SU-DHL-6 (cell line): Measurements from ENCODE around the gene ZNF30.
"Not testable (repeated sequence)": the region's sequence is repeated elsewhere in the genome, so short reads cannot be mapped to it uniquely, and the experiment has no call there.

Experiments
- H2AFZ ChIP-seq: fragments of 200-600 bp; sonication (generic); 2 replicates; pipeline ENCODE4 v1.6.1; 2014; ENCODE audit warnings: low read depth, mild to moderate bottlenecking, moderate library complexity, mixed read lengths, antibody characterized with exemption, low read length; ENCODE audit not compliant: severe bottlenecking
- H3F3A ChIP-seq: fragments of 200-600 bp; shearing (Covaris generic); 2 replicates; pipeline ENCODE4 v1.6.0; 2016; ENCODE audit warnings: antibody characterized with exemption, mild to moderate bottlenecking; ENCODE audit not compliant: insufficient read depth
- H3K27ac ChIP-seq: fragments of 200-600 bp; sonication (generic); 2 replicates; pipeline ENCODE4 v1.5.1; 2016; ENCODE audit warnings: low read depth, mild to moderate bottlenecking, low read length, moderate library complexity, mixed read lengths
- H3K27me3 ChIP-seq: fragments of 200-600 bp; sonication (generic), shearing (Covaris generic); 2 replicates; pipeline ENCODE4 v1.6.0; 2014; ENCODE audit warnings: mild to moderate bottlenecking, low read length
- H3K36me3 ChIP-seq: fragments of 200-600 bp; sonication (generic); 2 replicates; pipeline ENCODE4 v1.6.1; 2014; ENCODE audit warnings: mild to moderate bottlenecking, low read length, mixed read lengths
- H3K4me2 ChIP-seq: fragments of 300-600, 200-600 bp; shearing (Covaris generic), sonication (generic); 2 replicates; pipeline ENCODE4 v1.6.0; 2014; ENCODE audit warnings: low read length, low read depth, mild to moderate bottlenecking; ENCODE audit not compliant: poor library complexity, severe bottlenecking
- H3K4me3 ChIP-seq: fragments of 200-600 bp; sonication (generic); 2 replicates; pipeline ENCODE4 v1.5.1; 2014; ENCODE audit warnings: antibody characterized with exemption, low read length, mild to moderate bottlenecking, mixed read lengths; ENCODE audit not compliant: insufficient read depth, poor library complexity, severe bottlenecking
- H3K79me2 ChIP-seq: fragments of 200-600 bp; sonication (generic); 2 replicates; pipeline ENCODE4 v1.6.1; 2014; ENCODE audit warnings: mild to moderate bottlenecking, low read length, moderate library complexity; ENCODE audit not compliant: insufficient read depth
- H3K9ac ChIP-seq: fragments of 200-600 bp; sonication (generic); 2 replicates; pipeline ENCODE4 v1.7.0; 2014; ENCODE audit warnings: mild to moderate bottlenecking, low read length
- H3K9me2 ChIP-seq: fragments of 200-600 bp; sonication (generic); replicated peaks from 2 replicates; pipeline ENCODE4 v1.6.1; 2014; ENCODE audit warnings: low read length; ENCODE audit not compliant: insufficient read depth
- H3K9me3 ChIP-seq: fragments of 200-600 bp; sonication (generic); 2 replicates; pipeline ENCODE4 v1.6.1; 2014; ENCODE audit warnings: low read length, mixed read lengths; ENCODE audit not compliant: insufficient read depth
- H4K20me1 ChIP-seq: fragments of 200-600 bp; sonication (generic); 2 replicates; pipeline ENCODE4 v1.6.1; 2014; ENCODE audit warnings: low read depth, mild to moderate bottlenecking, antibody characterized with exemption, low read length, moderate library complexity, mixed read lengths
- CTCF ChIP-seq: fragments of 200-600 bp; sonication (generic); IDR thresholded peaks from one replicate; pipeline ENCODE4 v1.5.1; 2017; ENCODE audit warnings: antibody characterized with exemption, mild to moderate bottlenecking, low read length, moderate library complexity; ENCODE audit not compliant: insufficient read depth, poor library complexity, severe bottlenecking
- EZH2phosphoT487 ChIP-seq: fragments of 200-600 bp; sonication (generic), shearing (Covaris generic); conservative IDR thresholded peaks from 2 replicates; pipeline ENCODE4 v1.6.1; 2018; ENCODE audit warnings: mild to moderate bottlenecking, antibody characterized with exemption, low read length, moderate library complexity, mixed read lengths

ZNF30 gene

GRCh38 chr19:34989298-34989697, 62.6 kb downstream of the ZNF30 start:
- H3K9me2 ChIP-seq = no peaks in the 10 kb centered on the region
- H4K20me1 ChIP-seq = no peaks in the 10 kb centered on the region
- no peak overlapping the region for H2AFZ ChIP-seq
- no peak overlapping the region for H3K9ac ChIP-seq
- no peak overlapping the region for H3K4me3 ChIP-seq
- H3F3A ChIP-seq = no peaks in the 10 kb centered on the region
- H3K27me3 ChIP-seq = no peaks in the 10 kb centered on the region
- H3K36me3 ChIP-seq = no peaks in the 10 kb centered on the region
- H3K9me3 ChIP-seq = no peaks in the 10 kb centered on the region
- H3K79me2 ChIP-seq = no peaks in the 10 kb centered on the region
- H3K27ac ChIP-seq = no peak overlapping the region
- H3K4me2 ChIP-seq = no peak overlapping the region
- TF ChIP-seq EZH2phosphoT487 (no peak), CTCF (no peak)

- no peaks in the 10 kb centered on the region for H3K9me2 ChIP-seq
- H2AFZ ChIP-seq = no peak overlapping the region
- H3K9me3 ChIP-seq = no peaks in the 10 kb centered on the region
- H3K4me3 ChIP-seq = no peak overlapping the region
- no peaks in the 10 kb centered on the region for H3K27me3 ChIP-seq
- no peaks in the 10 kb centered on the region for H3K36me3 ChIP-seq
- no peak overlapping the region for H3K4me2 ChIP-seq
- no peaks in the 10 kb centered on the region for H3K79me2 ChIP-seq
- no peak for TF ChIP-seq CTCF
- TF ChIP-seq EZH2phosphoT487 = no peak
- H4K20me1 ChIP-seq = no peaks in the 10 kb centered on the region
- no peak overlapping the region for H3K9ac ChIP-seq
- H3F3A ChIP-seq = no peaks in the 10 kb centered on the region
- H3K27ac ChIP-seq = no peak overlapping the region
Measured at GRCh38 chr19:34990578-34991192, 64.0 kb downstream of the ZNF30 start.

GRCh38 chr19:34991542-34992333, 65.0 kb downstream of the ZNF30 start:
- Histone ChIP-seq H3K9me2 (no peaks in the 10 kb centered on the region), H2AFZ (no peak overlapping the region), H3K36me3 (no peaks in the 10 kb centered on the region), H3K79me2 (no peaks in the 10 kb centered on the region), H3F3A (no peaks in the 10 kb centered on the region), H3K9me3 (no peaks in the 10 kb centered on the region), H3K27me3 (no peaks in the 10 kb centered on the region), H3K4me3 (no peak overlapping the region), H3K27ac (no peak overlapping the region), H3K4me2 (no peak overlapping the region), H4K20me1 (no peaks in the 10 kb centered on the region), H3K9ac (no peak overlapping the region)
- no peak for TF ChIP-seq EZH2phosphoT487
- no peak for TF ChIP-seq CTCF

- not testable (repeated sequence) for H3K79me2 ChIP-seq, H3K36me3 ChIP-seq, H3K27ac ChIP-seq, H2AFZ ChIP-seq, H3F3A ChIP-seq, H3K9ac ChIP-seq, H3K27me3 ChIP-seq, H3K9me2 ChIP-seq, H4K20me1 ChIP-seq, H3K4me3 ChIP-seq, H3K9me3 ChIP-seq, H3K4me2 ChIP-seq
Measured at GRCh38 chr19:34992582-34992981, 65.9 kb downstream of the ZNF30 start.
